Stimulated activated CD4-positive, alpha-beta T cell treated with anti-CD3 and anti-CD28 coated beads, Interleukin-12 subunit alpha, Interleukin-12 subunit beta, amount 100 ng/mL, for 48 hours (primary cell): ENCODE measurements around the gene LAMA2.
A peak's percentile ranks its signal among the peaks of the same experiment; 100 is the strongest.

Source experiments
- DNase-seq, 3 donors: peaks; one replicate each; pipeline ENCODE4 v3.0.0-alpha.2; 2020; ENCODE audit warnings: low read depth in 2 of 3, low spot score in 1 of 3

Gene LAMA2

DNA sequence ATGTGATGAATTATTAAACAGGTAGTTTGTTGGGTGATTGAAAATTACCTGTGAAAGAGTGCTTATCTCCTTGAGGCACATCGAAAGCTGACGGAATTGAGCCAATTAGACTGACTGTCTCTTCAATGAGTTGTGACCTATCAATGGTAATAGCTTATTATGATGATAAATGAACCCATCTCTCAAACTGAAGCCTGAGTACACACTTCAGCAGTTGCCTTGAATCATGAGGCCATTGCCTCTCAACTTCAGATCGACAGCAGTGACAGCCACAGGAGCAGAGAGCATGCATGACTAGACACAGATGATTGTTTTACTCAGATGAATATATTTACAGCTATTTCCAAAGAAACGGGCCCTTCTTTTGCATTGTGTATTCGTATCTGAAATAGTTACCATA, 323.9 kb downstream of the LAMA2 start:
- DNase-seq: no peak

- no peak for DNase-seq
These were observed 324.9 kb downstream of the LAMA2 start for GRCh38 chr6:129207832-129208231.

DNA sequence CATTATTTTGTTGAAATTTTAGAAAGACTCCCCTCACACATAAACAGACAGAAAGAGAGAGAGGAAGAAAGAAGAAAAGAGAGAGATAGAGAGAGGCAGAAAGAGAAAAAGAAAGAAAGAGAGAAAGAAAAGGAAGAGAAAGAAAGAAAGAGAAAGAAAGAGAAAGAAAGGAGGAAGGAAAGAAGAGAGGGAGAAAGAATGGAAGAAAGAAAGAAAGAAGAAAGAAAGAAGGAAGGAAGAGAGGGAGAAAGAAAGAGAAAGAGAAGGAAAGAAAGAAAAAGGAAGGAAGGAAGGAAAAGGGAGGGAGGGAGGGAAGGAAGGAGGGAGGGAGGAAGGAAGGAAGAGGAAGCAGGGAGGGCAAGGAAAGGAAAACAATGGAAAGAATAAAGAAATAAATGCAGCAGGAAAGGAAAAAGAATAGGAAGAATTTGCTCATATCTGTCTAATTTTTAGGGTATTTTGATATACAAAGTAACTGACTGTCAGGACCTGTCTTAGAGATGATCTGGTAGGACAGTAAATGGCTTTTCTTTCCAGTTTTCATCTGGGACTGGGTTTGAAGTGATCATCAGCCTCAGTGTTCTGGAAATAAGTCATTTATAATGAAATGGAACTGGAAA, 325.6 kb downstream of the LAMA2 start:
- no peak for DNase-seq

GRCh38 chr6:129209355-129209754, 326.4 kb downstream of the LAMA2 start:
- DNase-seq: no peak

GRCh38 chr6:129210684-129211083, 327.7 kb downstream of the LAMA2 start:
- no peak for DNase-seq

DNA sequence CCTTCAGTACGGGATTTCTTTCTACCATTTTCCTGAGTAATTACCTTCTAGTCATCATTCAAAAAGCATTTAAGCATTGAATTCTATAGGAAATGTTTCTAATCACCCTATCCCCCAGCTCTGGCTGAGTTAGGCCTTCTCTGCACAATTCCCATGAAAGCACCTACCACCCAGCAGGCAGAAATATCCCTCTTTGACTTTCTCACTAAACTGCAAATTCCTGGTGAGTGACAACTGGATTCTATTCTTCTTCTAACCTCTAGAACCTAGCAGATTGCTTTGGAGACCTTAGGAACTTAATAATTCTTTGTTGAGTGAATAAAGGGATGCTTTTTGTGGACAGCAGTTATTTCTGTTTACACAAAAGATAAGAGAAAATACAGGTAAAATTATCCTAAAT, 328.7 kb downstream of the LAMA2 start:
- no peak for DNase-seq

DNA sequence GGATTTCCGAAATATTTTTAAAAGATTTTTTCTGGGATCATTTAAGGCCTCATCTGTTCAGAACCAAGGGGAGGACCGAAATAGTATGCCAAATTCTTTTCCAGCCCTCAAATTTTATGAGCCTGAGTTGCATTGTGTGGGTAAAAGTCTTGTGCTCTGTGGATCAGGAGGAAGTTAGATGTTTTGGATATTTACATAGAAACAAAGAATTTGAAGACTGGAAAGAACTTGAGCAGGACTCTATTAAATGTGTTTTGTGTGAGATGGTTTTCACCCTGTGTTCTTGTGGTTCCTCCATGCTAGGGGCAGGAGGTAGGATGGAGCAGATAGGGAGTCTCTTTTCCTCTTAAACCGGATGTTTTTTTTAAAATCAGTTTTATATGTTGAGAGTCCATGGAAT, 329.1 kb downstream of the LAMA2 start:
- DNase-seq: no peak

GRCh38 chr6:129215246-129215645, 332.3 kb downstream of the LAMA2 start:
- DNase-seq: no peak

GRCh38 chr6:129215916-129216520, 333.1 kb downstream of the LAMA2 start:
- no peak for DNase-seq

GRCh38 chr6:129217701-129218100, 334.8 kb downstream of the LAMA2 start:
- no peak for DNase-seq

DNA sequence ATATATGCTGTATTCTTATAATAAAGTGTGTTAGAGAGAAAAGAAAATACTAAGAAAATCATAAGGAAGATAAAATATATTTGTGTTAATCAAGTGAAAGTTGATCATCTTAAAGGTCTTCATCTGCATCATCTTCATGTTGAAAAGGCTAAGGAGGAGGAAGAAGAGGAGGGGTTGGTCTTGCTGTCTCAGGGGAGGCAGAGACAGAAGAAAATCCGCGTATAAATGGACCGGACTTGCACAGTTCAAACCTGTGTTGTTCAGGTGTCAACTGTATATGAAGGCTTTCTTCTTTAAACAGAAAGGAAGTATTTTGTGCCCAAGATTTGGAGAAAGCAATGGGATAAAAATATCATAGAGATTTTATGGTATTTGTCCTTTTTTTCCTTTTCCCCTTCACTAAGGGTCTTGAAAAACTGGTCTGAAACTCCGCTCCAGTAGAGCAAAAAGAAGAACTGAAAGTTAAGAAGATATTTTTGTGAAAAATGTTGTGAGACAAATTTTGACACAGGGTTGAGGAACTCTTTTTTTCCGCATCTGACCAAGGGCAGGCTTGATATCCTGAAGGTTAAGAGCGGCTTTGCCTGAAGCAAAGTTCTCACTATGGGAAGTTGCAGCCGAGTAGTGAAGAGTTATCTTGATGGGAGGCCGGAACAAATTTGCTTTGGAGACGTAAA, 350.7 kb downstream of the LAMA2 start:
- no peak for DNase-seq

DNA sequence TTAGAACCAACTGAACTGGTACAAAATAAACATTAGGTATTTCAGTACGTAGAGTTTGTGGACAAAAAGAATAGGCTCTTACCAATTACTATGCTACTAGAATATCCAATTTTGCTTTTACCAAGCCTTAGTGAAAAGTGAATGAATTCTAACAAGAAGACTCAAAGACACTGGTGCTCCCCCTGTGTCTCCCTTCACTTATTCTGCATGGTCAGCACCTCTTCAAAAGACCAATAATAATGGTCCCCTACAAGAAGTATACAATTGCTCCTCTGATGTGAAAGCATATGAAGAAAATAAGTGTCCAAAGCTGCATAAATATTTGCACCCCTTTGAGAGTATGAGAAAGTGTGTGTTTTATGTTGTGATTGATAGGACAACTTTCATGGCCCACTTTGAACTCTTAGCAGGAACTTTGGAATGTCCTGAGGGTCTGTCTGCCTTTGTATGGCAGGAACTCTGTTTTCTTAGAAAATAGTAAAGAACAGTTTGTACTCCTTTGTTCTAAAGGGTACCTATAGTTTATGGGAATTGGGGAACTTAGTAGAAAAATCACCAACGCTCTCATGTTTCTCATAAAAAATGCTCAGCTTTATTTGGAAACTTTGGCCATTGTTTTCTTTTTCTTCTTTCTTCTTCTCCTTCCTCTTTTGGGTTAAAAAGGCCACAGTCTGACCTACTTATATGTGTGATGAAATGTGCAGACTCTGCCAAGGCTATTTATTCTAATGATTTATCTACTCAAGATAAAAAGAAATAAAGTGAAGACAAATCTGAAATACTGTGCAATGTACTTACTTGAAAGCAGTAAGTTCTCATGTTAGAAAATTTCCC, 352.4 kb downstream of the LAMA2 start:
- no peak for DNase-seq

GRCh38 chr6:129236001-129236517, 353.1 kb downstream of the LAMA2 start:
- no peak for DNase-seq

GRCh38 chr6:129238991-129239390, 356.1 kb downstream of the LAMA2 start:
- no peak for DNase-seq

DNA sequence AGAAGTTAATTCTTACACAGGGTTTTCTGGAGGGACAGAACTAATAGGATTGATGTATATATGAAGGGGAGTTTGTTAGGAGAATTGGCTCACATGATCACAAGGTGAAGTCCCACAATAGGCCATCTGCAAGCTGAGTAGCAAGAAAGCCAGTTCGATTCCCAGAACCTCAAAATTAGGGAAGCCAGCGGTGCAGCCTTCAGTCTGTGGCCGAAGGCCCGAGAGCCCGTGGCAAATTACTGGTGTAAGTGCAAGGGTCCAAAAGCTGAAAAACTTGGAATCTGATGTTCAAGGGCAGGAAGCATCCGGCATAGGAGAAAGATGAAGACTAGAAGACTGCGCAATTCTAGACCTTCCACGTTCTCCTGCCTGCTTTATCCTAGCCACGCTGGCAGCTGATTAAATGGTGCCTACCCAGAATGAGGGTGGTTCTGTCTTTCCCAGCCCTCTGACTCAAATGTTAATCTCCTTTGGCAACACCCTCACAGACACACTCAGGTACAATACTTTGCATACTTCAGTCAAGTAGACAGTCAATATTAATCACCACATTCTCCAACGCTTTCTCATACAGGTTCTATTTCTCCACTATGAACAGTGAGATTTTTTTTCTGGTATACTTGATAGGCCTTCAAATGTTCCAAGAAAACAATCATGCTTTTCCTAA, 357.0 kb downstream of the LAMA2 start:
- no peak for DNase-seq

GRCh38 chr6:129240492-129240853, 357.5 kb downstream of the LAMA2 start:
- DNase-seq: no peak

DNA sequence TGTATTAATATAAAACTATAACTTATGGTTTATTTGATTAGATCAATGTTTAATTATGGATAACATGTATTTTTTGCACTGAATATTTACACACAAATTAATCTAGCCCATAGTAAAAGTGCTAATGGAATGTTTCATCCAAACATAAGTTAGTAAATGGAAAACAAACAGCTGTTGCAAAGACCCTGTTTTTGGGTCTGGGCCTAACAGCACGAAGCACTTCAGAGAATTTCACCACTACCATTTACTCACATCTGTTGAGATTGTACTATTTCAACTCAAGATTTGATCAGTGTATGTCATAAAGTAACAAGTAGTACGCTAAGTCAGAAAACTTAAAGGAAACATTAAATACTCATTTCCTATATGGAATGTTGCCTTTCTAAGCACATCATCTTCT, 359.6 kb downstream of the LAMA2 start:
- no peak for DNase-seq

DNA sequence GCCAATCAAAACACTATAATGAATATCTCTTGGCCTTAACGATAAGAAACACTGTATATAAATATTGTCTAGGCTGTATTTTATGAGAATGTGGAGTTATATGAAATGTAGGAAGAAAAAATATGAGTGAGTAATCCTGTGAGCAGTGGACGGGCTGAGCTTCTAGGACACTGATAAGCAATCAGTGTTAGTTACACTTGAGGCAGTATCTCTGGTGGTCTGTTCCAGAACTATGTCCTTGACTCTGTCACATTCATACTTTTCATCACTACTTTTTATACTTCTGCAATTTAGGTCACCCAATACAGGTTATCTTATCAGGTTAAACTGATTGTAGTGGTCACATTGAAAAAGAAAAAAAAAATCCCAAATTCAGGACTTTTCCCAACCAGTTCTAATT, 360.4 kb downstream of the LAMA2 start:
- DNase-seq: no peak

DNA sequence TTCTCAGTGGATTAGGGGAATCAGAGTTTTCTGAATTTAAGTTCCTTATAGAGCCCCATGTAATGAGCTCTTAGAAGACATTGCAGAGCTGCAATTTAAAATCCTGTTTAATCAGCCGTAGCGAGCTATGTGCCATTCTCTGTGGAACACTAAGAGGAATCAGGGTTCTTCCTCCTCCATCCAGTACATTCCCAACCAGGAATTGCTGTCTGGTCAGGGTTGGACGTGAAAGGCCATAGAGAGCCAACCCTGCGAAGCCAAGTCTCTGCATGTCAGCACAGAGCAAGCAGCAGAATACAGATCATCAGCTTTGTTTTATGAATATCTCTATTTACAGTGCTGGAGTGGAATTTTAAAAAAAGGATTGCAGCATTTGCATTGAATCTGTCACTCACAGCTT, 366.0 kb downstream of the LAMA2 start:
- no peak for DNase-seq

- peak; percentile 16 to 81 (median 24) for DNase-seq
These were observed 368.9 kb downstream of the LAMA2 start for GRCh38 chr6:129251669-129252376.
